ENCODE results near the gene NUP93.
"Not testable (repeated sequence)": the region's sequence is repeated elsewhere in the genome, so short reads cannot be mapped to it uniquely, and the experiment has no call there.

The NUP93 gene

GRCh38 chr16:56777482-56777881, 47.6 kb downstream of the NUP93 start:
- DNase-seq (ENCODE audit: low read depth in 3 of 3): no peak

GRCh38 chr16:56779906-56780305, 50.0 kb downstream of the NUP93 start:
- DNase-seq (ENCODE audit: low read depth in 3 of 3): no peak

- DNase-seq (ENCODE audit: low read depth in 3 of 3): no peak
Measured at GRCh38 chr16:56780646-56781045, 50.7 kb downstream of the NUP93 start.

GRCh38 chr16:56781528-56781961, 51.6 kb downstream of the NUP93 start:
- no peak for DNase-seq (ENCODE audit: low read depth in 3 of 3)

- DNase-seq (ENCODE audit: low read depth in 3 of 3): no peak
Measured at GRCh38 chr16:56783344-56783743, 53.4 kb downstream of the NUP93 start.

GRCh38 chr16:56785317-56785716, 55.4 kb downstream of the NUP93 start:
- DNase-seq (ENCODE audit: low read depth in 3 of 3): no peak

- no peak for DNase-seq (ENCODE audit: low read depth in 3 of 3)
Measured at GRCh38 chr16:56787167-56787566, 57.2 kb downstream of the NUP93 start.

GRCh38 chr16:56788435-56788834, 58.5 kb downstream of the NUP93 start:
- DNase-seq (ENCODE audit: low read depth in 3 of 3): no peak

- no peak for DNase-seq (ENCODE audit: low read depth in 3 of 3)
Measured at GRCh38 chr16:56789360-56789759, 59.4 kb downstream of the NUP93 start.

- DNase-seq (ENCODE audit: low read depth in 3 of 3): no peak
Measured at GRCh38 chr16:56792967-56793366, 63.0 kb downstream of the NUP93 start.

- no peak for DNase-seq (ENCODE audit: low read depth in 3 of 3)
Measured at GRCh38 chr16:56793492-56793891, 63.6 kb downstream of the NUP93 start.

GRCh38 chr16:56795011-56795410, 65.1 kb downstream of the NUP93 start:
- DNase-seq (ENCODE audit: low read depth in 3 of 3): no peak

GRCh38 chr16:56797038-56797437, 67.1 kb downstream of the NUP93 start:
- not testable (repeated sequence) for DNase-seq (ENCODE audit: low read depth in 3 of 3)

- DNase-seq (ENCODE audit: low read depth in 3 of 3): no peak
Measured at GRCh38 chr16:56797861-56798260, 67.9 kb downstream of the NUP93 start.

GRCh38 chr16:56798955-56799354, 69.0 kb downstream of the NUP93 start:
- no peak for DNase-seq (ENCODE audit: low read depth in 3 of 3)

- no peak for DNase-seq (ENCODE audit: low read depth in 3 of 3)
Measured at GRCh38 chr16:56800355-56800754, 70.4 kb downstream of the NUP93 start.

GRCh38 chr16:56801762-56802161, 71.8 kb downstream of the NUP93 start:
- DNase-seq (ENCODE audit: low read depth in 3 of 3): no peak

GRCh38 chr16:56807011-56807675, 77.2 kb downstream of the NUP93 start:
- DNase-seq (ENCODE audit: low read depth in 3 of 3): no peak

- not testable (repeated sequence) for DNase-seq (ENCODE audit: low read depth in 3 of 3)
Measured at GRCh38 chr16:56807676-56808067, 77.7 kb downstream of the NUP93 start.

GRCh38 chr16:56810954-56811353, 81.0 kb downstream of the NUP93 start:
- no peak for DNase-seq (ENCODE audit: low read depth in 3 of 3)

GRCh38 chr16:56811602-56812001, 81.7 kb downstream of the NUP93 start:
- not testable (repeated sequence) for DNase-seq (ENCODE audit: low read depth in 3 of 3)

GRCh38 chr16:56812884-56813283, 83.0 kb downstream of the NUP93 start:
- no peak for DNase-seq (ENCODE audit: low read depth in 3 of 3)

- DNase-seq (ENCODE audit: low read depth in 3 of 3): no peak
Measured at GRCh38 chr16:56814537-56815432, 84.9 kb downstream of the NUP93 start.
